ENCODE measurements around the gene SLC1A3.

GRCh38 chr5:36643162-36643561, 36.8 kb downstream of the SLC1A3 start:
- no peak for TF ChIP-seq CTCF (IDR thresholded peaks at IDR 0.05)
- no peak for TF ChIP-seq POLR2A (IDR thresholded peaks at IDR 0.05)

Data from body of pancreas (tissue), 4 donors.